Activated CD4-positive, alpha-beta T cell treated with anti-CD3 and anti-CD28 coated beads, Interleukin-2, Interleukin-4, amounts not matched to agents 100 ng/mL and 50 ng/mL, durations not matched to agents 16 hours and 8 hours (primary cell): ENCODE results near the gene ZNF181.
A peak's percentile ranks its signal among the peaks of the same experiment; 100 is the strongest.
"Not testable (repeated sequence)": the region's sequence is repeated elsewhere in the genome, so short reads cannot be mapped to it uniquely, and the experiment has no call there.

ENCODE experiments used
- DNase-seq: peaks from one replicate; pipeline ENCODE4 v3.0.0-alpha.2; 2020; ENCODE audit warnings: low spot score

Gene ZNF181

DNA sequence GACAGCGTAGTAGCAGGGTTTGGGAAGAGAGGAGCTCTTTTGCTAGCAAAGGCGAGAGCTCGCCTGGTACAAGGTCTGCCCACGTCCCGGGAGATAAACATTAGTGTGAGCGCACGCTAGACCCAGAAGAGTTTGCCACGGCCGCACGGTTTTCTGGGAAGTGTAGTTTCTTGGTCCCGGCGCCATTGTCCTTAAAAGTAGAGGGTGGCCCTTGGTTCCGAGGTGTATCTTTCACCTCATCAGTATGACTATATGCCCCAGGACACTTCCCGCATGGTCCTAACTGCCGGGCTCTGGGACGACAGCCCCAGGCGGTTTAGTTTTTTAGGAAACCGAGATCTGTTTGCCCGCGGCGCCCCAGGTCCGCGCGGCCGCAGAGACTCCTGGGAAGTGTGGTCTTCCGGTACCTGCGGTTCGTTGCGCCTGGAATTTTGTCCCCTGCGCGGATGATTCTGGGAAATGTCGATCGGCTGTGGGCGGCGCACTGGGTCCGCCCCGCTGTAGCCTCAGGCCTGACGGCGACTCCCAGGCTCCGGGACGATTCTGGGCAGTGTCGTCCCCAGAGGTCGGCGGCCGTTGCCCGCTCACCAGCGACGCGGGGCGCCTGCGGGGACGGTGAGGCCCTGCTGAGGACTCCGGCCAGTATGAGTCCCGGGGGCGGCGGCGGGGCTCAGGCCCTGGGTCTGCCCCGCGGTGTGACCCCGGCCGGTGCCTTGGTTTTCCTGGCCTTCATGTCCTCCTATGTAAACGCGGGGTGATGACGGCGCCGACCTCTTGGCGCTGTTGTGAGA lies at the start of gene ZNF181:
Gene ZNF181, plus strand, starts transcription at position 498 of the 791 bp plus-strand sequence. CDS start 795 bp downstream, outside the sequence.
- DNase-seq = peak; percentile 81

DNA sequence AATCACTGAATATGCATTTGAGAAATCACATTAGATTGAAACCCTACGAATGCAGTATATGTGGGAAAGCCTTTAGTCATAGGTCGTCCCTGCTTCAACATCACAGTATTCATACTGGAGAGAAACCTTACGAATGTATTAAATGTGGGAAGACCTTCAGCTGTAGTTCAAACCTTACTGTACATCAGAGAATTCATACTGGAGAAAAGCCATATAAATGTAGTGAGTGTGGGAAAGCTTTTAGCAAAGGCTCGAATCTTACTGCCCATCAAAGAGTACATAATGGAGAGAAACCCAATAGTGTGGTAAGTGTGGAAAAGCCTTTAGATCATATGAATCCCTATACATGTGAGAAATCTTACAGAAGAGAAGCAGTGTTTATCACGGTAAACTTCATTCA lies 48.8 kb upstream of the ZNF181 start:
- not testable (repeated sequence) for DNase-seq

DNA sequence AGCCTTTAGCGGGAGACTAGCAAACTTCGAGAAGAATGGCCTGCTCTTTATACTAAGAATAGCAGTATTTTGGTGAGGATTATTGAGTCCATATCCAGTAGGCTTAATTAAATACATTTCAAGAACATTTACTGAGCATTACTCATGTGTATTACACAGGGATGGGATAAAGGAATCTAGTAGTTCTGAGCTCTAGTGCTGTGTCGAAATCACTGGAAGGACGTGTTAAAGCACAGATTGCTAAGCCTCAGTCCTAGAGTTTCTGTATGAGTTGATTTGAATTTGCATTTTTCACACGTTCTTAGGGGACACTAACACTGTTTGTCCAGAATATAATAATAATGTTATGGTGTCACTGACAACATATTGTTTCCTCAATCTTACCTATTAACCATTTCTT lies 47.6 kb upstream of the ZNF181 start:
- DNase-seq = no peak

DNA sequence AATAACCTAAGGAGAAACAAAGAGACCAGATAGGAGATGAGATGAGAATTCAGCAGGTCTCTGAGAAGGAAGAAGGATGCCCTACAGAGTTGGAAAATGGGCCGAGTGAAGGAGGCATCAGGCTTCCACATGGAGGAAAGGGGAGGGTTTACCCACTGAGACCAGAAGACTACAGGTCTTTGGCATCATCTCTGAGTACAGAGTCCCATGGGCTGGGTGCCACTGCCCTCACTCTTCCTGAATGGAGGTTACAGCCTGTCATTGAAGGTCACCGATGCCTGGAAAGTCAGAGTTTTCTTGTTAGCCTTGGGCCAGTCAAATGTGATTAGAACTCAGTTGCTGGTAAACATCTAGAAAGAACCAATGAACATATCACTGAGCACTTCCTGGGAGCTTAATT lies 46.7 kb upstream of the ZNF181 start:
- no peak for DNase-seq

DNA sequence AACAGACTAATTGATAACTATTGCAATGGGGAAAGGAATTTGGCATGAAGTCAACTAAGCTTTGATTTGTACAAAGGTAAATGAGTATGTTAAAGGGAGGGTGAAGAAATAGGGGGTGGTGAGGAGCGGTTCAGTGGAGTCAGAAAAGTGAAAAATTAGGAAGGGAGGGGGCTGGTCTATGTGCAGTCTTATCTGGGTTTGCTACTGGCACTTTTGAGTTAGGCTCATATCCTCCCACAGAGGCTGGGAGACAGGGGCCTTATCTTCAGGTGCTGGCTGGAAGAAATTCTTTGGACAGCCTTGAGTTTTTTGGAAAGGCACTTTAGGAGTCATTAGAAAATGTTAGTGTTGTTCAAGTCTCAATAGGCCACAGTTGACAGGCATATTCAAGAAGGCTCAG lies 45.5 kb upstream of the ZNF181 start:
- DNase-seq = no peak

DNA sequence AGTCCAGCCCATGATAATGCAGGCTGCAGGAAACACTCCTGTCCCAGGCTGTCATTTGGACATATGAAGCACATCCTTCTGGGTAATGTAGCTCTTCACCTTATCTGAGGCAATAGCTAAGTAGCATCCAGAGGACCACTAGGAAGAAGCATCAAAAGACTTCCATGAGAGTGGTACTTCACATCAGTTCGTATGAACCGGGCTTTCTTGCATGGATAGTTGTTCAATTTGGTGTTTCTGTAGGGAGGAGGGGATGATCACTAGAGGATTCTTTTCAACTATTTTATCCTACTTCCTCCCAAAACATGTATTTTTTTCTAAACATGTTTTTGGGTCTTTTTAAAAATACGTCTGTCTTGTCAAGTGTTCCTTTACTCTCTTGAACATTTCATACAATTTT lies 43.7 kb upstream of the ZNF181 start:
- DNase-seq = no peak

DNA sequence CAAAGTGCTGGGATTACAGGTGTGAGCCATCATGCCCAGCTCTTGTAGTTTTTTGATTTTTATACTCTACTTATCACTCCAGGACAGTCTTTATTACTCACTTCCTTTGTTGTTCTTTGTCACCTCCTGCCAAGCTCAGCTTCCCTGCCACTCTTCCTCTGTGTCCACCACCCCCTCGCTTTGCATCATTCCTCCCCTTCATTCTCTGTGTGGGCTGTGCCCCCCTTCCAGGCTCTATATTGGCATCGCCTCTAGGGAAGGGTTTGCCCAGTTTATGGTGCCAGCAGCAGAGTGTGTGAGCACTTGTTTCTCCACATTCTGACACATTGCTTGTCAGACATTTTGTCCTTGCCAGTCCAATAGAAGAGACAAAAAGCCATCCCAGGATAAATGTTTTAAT lies 41.5 kb upstream of the ZNF181 start:
- DNase-seq = no peak

DNA sequence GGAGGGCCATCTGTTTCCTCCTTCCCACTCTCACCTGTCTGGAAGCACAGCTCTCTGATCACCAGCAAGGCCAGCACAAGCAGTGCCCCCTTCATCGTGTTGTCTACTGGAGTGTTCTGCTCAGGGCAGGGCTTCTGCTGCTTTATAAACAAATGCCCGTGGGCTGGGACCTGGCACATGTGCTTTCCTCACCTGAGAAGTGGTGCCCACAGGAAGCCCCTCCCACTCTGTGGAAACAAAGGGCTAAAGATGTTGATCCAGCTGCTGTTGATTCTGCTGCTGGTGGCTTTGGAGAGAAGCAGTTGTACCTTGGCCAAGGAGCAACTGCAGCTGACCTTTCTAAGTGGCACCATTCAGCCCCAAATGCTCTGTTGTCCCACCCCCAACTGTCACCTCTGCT lies 26.4 kb upstream of the ZNF181 start:
- no peak for DNase-seq

DNA sequence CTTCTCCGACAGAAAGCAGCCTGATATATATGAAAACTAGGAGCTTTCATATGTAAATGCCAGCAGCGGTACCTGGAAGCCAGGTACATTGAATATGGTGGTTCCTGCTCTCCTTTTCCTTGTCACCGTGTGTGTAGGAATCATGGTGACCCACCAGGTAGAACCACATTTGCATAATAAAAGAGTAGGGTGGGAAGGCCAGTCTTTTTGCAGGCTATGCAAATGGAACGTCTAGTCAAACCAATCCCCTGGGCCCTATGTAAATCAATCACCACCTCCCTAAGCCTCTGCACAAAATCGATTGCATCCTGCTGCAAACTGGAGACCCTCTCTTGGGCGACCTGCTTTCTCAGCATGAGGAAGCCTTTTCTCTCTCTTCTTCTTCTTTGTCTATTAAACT lies 22.2 kb upstream of the ZNF181 start:
- DNase-seq = no peak

DNA sequence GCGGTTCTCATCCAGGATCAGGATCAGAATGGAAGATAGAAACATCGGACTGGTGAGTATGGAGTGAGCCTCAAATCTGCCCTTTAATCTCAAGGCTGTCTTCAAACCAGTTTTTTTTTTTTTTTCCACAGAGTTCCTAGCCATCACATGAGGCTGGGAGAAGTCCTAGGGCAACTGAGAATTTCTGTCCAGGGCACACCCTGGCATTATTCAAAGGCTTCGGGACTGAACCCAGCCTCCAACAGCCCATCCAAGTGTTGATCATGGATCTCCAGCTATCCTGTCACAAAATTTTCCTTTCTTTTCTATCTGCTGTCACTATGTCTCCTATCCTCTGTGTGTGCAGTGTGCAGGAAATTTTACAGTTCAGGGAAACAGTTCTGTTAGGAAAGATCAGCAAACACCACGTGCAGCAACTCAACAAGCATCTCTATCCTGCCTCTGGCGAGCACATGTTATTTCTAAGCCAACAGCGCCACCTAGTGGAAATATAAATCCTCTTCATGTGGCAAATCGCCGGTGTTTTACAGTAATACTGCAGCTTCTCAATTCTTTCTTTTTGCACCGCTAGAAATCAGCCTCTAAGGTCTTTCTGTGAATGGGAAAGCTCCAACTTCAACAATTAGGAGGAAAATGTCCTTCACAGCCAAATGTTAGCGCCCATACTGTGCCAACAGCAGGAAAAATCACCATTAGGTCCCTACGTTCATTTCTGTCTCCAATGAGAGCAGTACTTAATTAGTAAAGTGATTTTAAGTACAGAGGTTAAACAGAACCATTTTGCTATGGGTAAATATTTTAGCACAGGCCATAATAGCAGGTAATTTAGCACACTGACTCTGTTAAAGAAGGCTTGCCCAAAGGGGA lies 21.4 kb upstream of the ZNF181 start:
- peak; percentile 72 for DNase-seq

DNA sequence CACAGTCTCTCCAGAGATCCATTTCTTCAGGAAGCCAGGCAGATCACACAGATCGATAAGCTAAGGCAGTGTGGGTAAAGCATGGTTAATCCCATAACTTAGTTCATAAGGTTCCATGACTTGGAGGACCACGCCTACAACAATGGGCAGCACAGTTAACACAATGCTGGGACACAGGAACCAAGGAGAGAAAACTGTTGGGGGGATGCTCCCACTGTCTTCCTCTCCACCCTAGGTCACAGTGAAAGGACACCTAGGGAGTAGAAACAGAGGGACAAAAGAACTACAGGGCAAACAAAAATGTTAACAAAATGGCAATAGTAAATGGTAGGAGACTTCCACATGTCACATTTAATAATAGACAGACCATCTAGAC lies 20.8 kb upstream of the ZNF181 start:
- DNase-seq = no peak

DNA sequence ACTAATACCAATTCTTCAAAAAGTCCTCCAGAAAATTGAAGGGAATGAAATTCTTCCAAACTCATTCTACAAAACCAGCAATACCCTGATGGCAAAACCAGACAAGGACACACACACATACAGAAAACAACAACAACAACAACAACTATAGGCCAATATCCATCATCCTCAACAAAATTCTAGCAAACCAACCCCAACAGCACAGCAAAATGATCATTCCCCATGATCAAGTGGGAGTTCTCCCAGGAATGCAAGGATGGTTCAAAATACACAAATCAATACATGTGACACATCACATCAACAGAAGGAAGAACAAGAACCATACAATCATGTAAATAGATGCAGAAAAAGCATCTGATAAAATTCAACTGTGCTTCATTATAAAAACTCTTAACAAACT lies 18.7 kb upstream of the ZNF181 start:
- no peak for DNase-seq

DNA sequence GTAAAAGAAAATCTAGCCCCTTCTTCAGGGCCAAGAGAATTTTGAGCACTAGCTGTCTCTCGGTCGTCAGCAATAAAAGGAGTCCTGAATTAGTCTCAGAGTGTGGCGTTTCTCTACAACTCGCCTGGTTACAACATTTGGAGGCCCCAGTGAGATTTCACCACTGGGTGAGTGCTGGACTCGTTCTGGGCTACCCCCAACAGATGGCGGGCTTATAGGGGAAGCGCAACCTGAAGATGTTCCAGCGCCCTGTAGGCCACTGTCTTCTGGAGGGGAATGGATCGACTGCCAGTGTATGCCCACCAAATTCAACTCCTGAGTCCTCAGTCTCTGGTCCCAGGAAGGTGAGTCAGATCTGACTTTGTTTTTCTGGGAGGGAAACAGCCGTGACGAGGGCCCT lies 11.7 kb upstream of the ZNF181 start:
- no peak for DNase-seq

DNA sequence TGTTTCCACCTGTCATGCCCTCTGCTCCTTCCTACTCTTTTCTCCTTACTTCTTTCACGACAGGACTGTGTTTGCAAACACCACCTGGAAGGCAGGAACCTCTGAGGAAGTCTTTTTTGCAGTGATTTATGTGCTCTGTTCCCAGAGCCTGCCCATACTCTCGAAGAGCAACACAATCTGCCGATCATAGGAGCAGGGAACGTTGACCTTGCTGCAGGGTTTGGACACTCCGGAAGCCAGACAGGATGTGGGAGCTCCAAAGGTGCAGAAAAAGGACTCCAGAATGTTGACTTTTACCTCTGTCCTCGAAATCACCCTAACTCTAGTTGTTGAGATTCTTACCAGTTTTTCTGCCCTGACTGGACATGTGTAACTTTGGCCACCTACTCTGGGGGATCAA lies 8.6 kb upstream of the ZNF181 start:
- no peak for DNase-seq

DNA sequence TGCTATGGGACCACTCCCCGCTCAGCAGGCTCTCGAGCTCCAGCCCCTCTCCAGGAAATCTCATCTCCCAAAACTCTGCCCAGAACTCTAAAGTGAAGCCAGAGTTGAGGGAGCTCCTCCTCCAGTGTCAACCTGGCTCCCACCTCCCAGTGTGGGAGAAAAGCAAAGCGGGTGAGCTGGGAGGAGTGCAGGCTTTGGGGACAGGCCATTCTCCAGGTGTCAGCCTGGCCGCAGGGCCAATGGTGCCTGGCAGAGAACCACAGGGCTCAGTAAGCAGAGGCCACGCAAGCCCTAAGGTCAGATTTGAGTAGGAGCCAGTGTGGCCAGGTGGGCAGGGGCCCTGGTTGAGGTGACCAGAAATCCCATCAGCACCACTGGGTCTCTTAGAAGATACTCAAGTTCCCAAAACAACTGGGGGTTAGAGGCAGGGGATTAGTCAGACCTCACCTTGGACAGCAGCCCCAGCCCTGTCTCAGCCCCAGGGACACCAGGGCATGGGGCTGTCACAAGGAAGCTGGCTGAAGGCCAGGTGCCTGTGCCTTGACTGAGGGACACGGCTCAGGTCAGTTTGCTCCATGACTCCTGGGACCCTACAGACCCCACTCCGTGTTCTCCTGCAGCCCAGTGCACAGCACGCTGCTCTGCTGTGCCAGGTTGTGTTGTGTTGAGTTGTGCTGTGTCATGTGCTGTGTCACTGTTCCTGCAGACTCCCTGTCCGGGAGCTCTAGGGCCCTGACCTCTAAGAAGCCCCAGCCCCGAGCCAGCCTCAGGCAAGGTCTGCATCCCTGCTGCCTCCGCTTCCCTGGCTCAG lies 2.8 kb upstream of the ZNF181 start:
- DNase-seq = no peak

DNA sequence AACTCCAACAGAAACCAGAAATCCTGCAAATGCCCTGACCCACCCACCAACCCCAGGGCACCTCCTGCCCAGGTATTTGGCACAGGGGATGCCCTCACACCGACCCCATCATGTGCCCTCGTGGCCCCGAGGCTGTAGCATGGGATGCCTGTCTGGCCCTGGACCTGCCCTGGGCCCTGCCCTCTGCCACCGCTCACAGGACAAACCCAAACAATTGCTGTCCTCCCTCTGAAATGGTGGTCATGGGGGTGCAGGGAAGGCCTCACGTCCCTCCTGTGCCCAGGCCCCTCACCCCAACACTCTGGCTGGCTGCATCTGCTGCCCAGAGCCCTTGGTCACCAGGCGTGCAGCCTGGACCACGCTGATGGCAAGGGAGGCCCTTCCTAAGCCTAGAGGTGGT lies 2.1 kb upstream of the ZNF181 start:
- DNase-seq = no peak

DNA sequence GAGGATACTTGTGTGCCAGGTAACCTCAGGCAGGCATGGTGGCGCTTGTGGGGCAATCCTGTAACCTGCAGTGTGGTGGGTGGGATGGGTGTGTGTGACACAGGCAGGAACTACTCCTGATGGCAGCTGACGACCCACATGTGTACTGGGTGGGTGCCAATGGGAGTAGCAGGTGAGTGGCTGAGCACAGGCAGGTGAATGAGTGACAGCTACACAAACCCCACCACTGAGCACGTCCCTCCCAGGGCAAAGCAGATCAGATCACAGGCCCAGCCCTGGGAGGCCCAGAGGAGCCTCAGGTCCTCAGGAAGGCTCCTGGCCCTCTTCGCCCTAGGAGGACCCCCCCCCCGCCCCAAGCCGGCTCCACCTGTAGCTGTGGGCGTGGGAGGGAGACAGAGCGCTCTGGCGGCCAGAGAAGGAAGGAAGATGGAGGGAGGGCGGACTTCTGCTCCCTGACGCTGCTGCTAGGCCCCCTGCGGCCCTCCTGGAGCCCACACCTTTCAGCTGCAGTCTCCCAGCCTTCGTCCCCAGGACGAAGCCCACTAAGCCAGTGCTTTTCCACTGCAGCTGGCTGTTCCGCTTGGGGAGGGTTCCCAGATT lies 1.3 kb upstream of the ZNF181 start:
- DNase-seq = no peak

DNA sequence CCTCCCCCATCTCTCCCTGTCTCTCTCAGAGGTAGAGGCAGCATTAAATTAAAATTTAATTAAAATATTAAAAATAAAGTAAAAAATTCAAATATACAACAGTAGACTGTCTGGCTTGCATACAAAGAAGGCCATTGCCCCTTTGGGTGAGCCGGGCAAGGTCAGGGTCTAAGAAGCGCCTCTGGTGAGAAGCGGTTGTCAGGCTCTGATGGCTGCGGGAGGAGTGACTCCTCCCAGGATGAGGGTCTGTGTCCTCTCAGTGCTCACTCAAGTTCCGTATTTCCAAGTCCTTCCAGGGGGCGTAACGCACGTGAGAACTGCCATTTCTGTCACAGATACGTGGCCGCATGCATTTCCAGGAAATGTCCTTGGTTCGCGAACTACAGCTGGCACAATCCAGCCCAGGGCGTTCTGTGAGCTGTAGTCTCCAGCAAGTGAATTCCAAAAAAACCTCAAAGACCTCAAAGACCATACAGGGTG lies 737 bp upstream of the ZNF181 start:
- peak; percentile 41 for DNase-seq

DNA sequence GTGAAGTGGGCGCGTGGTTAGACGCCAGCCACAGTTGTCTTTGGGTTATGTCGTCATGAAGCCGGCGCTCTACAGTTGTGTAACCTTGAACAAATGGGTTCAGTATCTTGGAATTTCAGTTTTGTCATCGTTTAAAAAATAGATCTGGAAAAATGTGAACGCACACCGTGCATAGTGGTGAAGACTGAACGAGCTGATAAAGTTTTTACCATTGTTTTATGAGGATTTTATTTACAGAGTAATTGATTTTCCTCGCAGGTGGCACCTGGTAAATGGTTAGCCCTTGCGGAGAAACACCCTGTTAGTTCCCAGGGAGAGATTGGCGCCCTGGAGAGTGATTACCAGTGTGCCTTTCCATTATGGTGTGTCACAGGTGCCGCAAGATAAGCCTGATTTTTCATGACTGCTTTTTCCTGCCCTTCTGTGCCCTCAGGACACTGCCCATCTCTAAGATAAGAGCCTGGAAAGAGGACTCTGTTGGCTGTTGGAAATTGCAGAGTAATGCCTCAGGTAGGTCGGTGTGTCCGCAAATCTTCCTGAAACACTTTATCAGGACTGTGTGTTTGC lies 577 bp downstream of the ZNF181 start:
- DNase-seq = peak; percentile 58

DNA sequence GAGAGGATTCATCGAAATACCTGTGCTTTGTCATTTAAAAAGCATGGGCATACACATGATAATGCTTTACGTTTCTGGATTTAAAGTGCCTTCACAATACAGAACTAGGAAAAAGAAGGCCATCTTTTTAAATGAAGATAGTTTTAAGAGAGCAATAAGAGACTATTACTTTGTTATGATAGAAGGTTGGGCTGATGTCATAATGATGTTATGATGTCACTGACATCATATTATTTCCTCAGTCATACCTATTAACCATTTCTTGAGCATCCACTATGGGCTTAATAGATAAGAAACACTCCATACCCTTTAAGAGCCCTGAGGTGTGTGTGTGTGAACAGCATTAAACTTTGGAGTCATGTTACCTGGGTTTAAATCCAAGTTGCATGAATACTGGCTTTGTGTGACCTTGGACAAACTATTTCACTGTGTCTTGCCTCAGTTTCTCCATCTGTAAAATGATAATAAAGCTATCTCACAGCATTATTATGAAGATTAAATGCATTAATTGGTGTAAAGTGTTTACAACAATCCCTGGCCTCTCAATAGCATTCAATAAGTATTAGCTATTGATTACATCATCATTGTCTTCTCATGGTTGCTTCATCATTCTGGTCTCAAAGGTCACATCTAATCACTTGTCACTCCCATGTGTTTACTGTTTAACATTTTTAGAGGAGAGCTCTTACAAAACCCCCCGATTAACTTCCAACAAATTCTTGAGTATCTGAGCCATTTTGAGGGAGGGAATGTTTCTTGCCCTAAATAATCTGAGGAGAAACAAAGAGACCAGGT lies 11.1 kb downstream of the ZNF181 start:
- DNase-seq = no peak

DNA sequence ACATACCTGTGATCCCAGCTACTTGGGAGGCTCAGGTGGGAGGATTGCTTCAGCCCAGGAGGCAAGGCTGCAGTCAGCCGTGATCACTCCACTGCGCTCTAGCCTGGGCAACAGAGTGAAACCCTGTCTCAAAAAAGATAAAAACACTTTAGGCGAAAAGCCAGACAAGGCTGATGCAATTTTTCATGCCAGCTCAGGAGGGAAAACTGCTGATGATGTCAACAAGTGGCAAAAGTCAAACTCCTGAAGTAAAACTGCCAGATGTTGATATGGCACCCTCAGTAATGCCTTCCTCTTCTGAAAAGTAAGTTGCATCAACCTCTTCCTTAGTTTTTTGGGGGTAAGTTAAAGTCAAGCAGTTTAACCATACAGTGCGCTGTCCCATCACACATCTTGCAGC lies 23.4 kb downstream of the ZNF181 start:
- no peak for DNase-seq
